ENCODE measurements around the gene AOC1. TPM values are rescaled to one million over a fixed set of nuclear protein-coding genes. Genes with fewer than 3 reads are reported as not detected.

The AOC1 gene
- total RNA-seq, 4 donors from 2014 or later, result not detected

GRCh38 chr7:150875791-150876190 is 23.5 kb downstream of the AOC1 start:
- no peaks in the 10 kb centered on the region for H3K27me3 ChIP-seq
- H3K4me1 ChIP-seq, result peaks cover 0 to 15% (median 3%) of the 10 kb centered on the region in 4 donors
- WGBS, 2 donors, result 73 to 78% methylated on average over 4 of the region's 4 CpGs
- TF ChIP-seq CTCF (IDR thresholded peaks at IDR 0.05) (no peak), POLR2A (IDR thresholded peaks at IDR 0.05) (no peak), EP300 (IDR thresholded peaks at IDR 0.05) (no peak)
- no peaks in the 10 kb centered on the region for H3K36me3 ChIP-seq
- DNase-seq (ENCODE audit: low spot score in 2 of 2), result no peak
- no peak overlapping the region for H3K27ac ChIP-seq
- peaks cover 0 to 19% (median 0%) of the 10 kb centered on the region in 4 donors for H3K9me3 ChIP-seq
- H3K4me3 ChIP-seq, result no peak overlapping the region

- Histone ChIP-seq H3K27ac (peak overlapping the region in 3 of 4 donors; percentile 46 to 80 (median 75)), H3K4me3 (no peak overlapping the region), H3K9me3 (peaks cover 0 to 27% (median 0%) of the 10 kb centered on the region in 4 donors), H3K27me3 (no peaks in the 10 kb centered on the region), H3K4me1 (peaks cover 0 to 15% (median 3%) of the 10 kb centered on the region in 4 donors), H3K36me3 (no peaks in the 10 kb centered on the region)
- peak in 1 of 2 donors; percentile 67 for DNase-seq (ENCODE audit: low spot score in 2 of 2)
- WGBS, 2 donors, result 3 to 6% methylated on average over 16 to 18 of the region's 19 CpGs
- TF ChIP-seq EP300 (IDR thresholded peaks at IDR 0.05) (no peak), CTCF (IDR thresholded peaks at IDR 0.05) (peak; percentile 32 to 49 (median 43))
Observed at GRCh38 chr7:150876817-150877526, 24.7 kb downstream of the AOC1 start.

- WGBS, 2 donors, result 54 to 68% methylated on average over 4 of the region's 4 CpGs
- DNase-seq (ENCODE audit: low spot score in 2 of 2), result no peak
- H3K4me1 ChIP-seq, result peaks cover 0 to 15% (median 3%) of the 10 kb centered on the region in 4 donors
- peaks cover 0 to 32% (median 2%) of the 10 kb centered on the region in 4 donors for H3K9me3 ChIP-seq
- H3K27me3 ChIP-seq, result no peaks in the 10 kb centered on the region
- no peaks in the 10 kb centered on the region for H3K36me3 ChIP-seq
- peak overlapping the region in 3 of 4 donors; percentile 46 to 80 (median 75) for H3K27ac ChIP-seq
- TF ChIP-seq CTCF (IDR thresholded peaks at IDR 0.05), result no peak
- no peak for TF ChIP-seq EP300 (IDR thresholded peaks at IDR 0.05)
- no peak for TF ChIP-seq POLR2A (IDR thresholded peaks at IDR 0.05)
- H3K4me3 ChIP-seq, result no peak overlapping the region
Observed at GRCh38 chr7:150877536-150877935, 25.2 kb downstream of the AOC1 start.

GRCh38 chr7:150879345-150879744 is 27.0 kb downstream of the AOC1 start:
- Histone ChIP-seq H3K36me3 (no peaks in the 10 kb centered on the region), H3K4me3 (no peak overlapping the region), H3K9me3 (peaks cover 0 to 40% (median 2%) of the 10 kb centered on the region in 4 donors), H3K4me1 (peaks cover 0 to 15% (median 3%) of the 10 kb centered on the region in 4 donors), H3K27ac (peak overlapping the region in 1 of 4 donors; percentile 80), H3K27me3 (no peaks in the 10 kb centered on the region)
- no peak for DNase-seq (ENCODE audit: low spot score in 2 of 2)
- TF ChIP-seq POLR2A (IDR thresholded peaks at IDR 0.05) (no peak), CTCF (IDR thresholded peaks at IDR 0.05) (no peak), EP300 (IDR thresholded peaks at IDR 0.05) (no peak)

GRCh38 chr7:150881189-150881588 is 28.9 kb downstream of the AOC1 start:
- Histone ChIP-seq H3K9me3 (peaks cover 0 to 57% (median 4%) of the 10 kb centered on the region in 4 donors), H3K4me3 (no peak overlapping the region), H3K4me1 (peaks cover 0 to 10% (median 2%) of the 10 kb centered on the region in 4 donors), H3K36me3 (no peaks in the 10 kb centered on the region), H3K27ac (no peak overlapping the region), H3K27me3 (no peaks in the 10 kb centered on the region)
- WGBS, 2 donors, result 83 to 90% methylated on average over 1 of the region's 1 CpG
- no peak for TF ChIP-seq CTCF (IDR thresholded peaks at IDR 0.05)
- no peak for TF ChIP-seq POLR2A (IDR thresholded peaks at IDR 0.05)
- TF ChIP-seq EP300 (IDR thresholded peaks at IDR 0.05), result no peak
- no peak for DNase-seq (ENCODE audit: low spot score in 2 of 2)

Data from tibial nerve (tissue), 4 donors.